Measurements from ENCODE around the gene KRT73.

DNA sequence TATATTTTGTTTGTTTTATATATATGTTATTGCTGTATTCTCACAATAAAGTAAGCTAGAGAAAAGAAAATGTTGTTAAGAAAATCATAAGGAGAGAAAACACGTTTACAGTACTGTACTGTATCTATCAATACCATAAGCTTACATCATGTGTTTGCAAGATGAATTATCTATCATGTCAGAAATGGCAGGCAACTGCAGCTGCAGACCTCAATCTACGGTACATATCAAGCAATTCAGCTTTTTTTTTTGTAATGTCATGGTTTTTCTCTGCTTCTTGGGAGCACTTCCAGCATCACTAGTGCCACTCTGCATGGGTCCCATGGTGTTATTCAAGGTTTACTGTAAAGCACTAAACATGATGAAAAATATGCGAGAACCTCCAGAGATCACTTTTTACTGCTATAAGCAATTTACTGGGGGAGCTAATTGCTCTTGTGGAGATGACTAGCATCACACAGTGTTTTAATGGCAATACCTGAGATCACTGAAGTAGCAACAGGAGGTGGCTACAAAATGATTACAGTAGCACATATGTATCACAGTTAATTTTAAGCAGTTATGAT is 42.7 kb upstream of the KRT73 start:
- TF ChIP-seq, protein P1, sequence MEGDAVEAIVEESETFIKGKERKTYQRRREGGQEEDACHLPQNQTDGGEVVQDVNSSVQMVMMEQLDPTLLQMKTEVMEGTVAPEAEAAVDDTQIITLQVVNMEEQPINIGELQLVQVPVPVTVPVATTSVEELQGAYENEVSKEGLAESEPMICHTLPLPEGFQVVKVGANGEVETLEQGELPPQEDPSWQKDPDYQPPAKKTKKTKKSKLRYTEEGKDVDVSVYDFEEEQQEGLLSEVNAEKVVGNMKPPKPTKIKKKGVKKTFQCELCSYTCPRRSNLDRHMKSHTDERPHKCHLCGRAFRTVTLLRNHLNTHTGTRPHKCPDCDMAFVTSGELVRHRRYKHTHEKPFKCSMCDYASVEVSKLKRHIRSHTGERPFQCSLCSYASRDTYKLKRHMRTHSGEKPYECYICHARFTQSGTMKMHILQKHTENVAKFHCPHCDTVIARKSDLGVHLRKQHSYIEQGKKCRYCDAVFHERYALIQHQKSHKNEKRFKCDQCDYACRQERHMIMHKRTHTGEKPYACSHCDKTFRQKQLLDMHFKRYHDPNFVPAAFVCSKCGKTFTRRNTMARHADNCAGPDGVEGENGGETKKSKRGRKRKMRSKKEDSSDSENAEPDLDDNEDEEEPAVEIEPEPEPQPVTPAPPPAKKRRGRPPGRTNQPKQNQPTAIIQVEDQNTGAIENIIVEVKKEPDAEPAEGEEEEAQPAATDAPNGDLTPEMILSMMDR (conservative IDR thresholded peaks at IDR 0.05; ENCODE audit: low read depth in 2 of 2): no peak
- TF ChIP-seq ZNF331 (CRISPR knock-in tag; IDR thresholded peaks at IDR 0.05; ENCODE audit: low read depth): no peak
- TF ChIP-seq, protein P2, sequence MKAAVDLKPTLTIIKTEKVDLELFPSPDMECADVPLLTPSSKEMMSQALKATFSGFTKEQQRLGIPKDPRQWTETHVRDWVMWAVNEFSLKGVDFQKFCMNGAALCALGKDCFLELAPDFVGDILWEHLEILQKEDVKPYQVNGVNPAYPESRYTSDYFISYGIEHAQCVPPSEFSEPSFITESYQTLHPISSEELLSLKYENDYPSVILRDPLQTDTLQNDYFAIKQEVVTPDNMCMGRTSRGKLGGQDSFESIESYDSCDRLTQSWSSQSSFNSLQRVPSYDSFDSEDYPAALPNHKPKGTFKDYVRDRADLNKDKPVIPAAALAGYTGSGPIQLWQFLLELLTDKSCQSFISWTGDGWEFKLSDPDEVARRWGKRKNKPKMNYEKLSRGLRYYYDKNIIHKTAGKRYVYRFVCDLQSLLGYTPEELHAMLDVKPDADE (IDR thresholded peaks at IDR 0.05): no peak
- TF ChIP-seq NANOG (IDR thresholded peaks at IDR 0.05; ENCODE audit: borderline replicate concordance): no peak
- TF ChIP-seq EZH2 (IDR thresholded peaks at IDR 0.05; ENCODE audit: low read depth, unreplicated experiment): no peak
- no peak for TF ChIP-seq STAT1 (IDR thresholded peaks at IDR 0.05; ENCODE audit: unreplicated experiment)
- TF ChIP-seq, protein P3, sequence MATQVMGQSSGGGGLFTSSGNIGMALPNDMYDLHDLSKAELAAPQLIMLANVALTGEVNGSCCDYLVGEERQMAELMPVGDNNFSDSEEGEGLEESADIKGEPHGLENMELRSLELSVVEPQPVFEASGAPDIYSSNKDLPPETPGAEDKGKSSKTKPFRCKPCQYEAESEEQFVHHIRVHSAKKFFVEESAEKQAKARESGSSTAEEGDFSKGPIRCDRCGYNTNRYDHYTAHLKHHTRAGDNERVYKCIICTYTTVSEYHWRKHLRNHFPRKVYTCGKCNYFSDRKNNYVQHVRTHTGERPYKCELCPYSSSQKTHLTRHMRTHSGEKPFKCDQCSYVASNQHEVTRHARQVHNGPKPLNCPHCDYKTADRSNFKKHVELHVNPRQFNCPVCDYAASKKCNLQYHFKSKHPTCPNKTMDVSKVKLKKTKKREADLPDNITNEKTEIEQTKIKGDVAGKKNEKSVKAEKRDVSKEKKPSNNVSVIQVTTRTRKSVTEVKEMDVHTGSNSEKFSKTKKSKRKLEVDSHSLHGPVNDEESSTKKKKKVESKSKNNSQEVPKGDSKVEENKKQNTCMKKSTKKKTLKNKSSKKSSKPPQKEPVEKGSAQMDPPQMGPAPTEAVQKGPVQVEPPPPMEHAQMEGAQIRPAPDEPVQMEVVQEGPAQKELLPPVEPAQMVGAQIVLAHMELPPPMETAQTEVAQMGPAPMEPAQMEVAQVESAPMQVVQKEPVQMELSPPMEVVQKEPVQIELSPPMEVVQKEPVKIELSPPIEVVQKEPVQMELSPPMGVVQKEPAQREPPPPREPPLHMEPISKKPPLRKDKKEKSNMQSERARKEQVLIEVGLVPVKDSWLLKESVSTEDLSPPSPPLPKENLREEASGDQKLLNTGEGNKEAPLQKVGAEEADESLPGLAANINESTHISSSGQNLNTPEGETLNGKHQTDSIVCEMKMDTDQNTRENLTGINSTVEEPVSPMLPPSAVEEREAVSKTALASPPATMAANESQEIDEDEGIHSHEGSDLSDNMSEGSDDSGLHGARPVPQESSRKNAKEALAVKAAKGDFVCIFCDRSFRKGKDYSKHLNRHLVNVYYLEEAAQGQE (IDR thresholded peaks at IDR 0.05; ENCODE audit: unreplicated experiment): no peak
- TF ChIP-seq CREB1 (CRISPR knock-in tag; IDR thresholded peaks at IDR 0.05; ENCODE audit: low read depth): no peak
- no peak for TF ChIP-seq EZH2phosphoT487 (IDR thresholded peaks at IDR 0.05; ENCODE audit: unreplicated experiment)
- no peak for TF ChIP-seq POLR2AphosphoS5 (IDR thresholded peaks at IDR 0.05; ENCODE audit: low read depth)
- TF ChIP-seq, protein P4, sequence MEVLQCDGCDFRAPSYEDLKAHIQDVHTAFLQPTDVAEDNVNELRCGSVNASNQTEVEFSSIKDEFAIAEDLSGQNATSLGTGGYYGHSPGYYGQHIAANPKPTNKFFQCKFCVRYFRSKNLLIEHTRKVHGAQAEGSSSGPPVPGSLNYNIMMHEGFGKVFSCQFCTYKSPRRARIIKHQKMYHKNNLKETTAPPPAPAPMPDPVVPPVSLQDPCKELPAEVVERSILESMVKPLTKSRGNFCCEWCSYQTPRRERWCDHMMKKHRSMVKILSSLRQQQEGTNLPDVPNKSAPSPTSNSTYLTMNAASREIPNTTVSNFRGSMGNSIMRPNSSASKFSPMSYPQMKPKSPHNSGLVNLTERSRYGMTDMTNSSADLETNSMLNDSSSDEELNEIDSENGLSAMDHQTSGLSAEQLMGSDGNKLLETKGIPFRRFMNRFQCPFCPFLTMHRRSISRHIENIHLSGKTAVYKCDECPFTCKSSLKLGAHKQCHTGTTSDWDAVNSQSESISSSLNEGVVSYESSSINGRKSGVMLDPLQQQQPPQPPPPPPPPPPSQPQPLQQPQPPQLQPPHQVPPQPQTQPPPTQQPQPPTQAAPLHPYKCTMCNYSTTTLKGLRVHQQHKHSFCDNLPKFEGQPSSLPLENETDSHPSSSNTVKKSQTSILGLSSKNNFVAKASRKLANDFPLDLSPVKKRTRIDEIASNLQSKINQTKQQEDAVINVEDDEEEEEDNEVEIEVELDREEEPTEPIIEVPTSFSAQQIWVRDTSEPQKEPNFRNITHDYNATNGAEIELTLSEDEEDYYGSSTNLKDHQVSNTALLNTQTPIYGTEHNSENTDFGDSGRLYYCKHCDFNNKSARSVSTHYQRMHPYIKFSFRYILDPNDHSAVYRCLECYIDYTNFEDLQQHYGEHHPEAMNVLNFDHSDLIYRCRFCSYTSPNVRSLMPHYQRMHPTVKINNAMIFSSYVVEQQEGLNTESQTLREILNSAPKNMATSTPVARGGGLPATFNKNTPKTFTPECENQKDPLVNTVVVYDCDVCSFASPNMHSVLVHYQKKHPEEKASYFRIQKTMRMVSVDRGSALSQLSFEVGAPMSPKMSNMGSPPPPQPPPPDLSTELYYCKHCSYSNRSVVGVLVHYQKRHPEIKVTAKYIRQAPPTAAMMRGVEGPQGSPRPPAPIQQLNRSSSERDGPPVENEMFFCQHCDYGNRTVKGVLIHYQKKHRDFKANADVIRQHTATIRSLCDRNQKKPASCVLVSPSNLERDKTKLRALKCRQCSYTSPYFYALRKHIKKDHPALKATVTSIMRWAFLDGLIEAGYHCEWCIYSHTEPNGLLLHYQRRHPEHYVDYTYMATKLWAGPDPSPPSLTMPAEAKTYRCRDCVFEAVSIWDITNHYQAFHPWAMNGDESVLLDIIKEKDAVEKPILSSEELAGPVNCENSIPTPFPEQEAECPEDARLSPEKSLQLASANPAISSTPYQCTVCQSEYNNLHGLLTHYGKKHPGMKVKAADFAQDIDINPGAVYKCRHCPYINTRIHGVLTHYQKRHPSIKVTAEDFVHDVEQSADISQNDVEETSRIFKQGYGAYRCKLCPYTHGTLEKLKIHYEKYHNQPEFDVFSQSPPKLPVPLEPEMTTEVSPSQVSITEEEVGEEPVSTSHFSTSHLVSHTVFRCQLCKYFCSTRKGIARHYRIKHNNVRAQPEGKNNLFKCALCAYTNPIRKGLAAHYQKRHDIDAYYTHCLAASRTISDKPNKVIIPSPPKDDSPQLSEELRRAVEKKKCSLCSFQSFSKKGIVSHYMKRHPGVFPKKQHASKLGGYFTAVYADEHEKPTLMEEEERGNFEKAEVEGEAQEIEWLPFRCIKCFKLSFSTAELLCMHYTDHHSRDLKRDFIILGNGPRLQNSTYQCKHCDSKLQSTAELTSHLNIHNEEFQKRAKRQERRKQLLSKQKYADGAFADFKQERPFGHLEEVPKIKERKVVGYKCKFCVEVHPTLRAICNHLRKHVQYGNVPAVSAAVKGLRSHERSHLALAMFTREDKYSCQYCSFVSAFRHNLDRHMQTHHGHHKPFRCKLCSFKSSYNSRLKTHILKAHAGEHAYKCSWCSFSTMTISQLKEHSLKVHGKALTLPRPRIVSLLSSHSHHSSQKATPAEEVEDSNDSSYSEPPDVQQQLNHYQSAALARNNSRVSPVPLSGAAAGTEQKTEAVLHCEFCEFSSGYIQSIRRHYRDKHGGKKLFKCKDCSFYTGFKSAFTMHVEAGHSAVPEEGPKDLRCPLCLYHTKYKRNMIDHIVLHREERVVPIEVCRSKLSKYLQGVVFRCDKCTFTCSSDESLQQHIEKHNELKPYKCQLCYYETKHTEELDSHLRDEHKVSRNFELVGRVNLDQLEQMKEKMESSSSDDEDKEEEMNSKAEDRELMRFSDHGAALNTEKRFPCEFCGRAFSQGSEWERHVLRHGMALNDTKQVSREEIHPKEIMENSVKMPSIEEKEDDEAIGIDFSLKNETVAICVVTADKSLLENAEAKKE (CRISPR knock-in tag; IDR thresholded peaks at IDR 0.05): no peak
- no peak for TF ChIP-seq ZNF114 (CRISPR knock-in tag; IDR thresholded peaks at IDR 0.05)
- TF ChIP-seq JUNB (IDR thresholded peaks at IDR 0.05; ENCODE audit: unreplicated experiment): no peak

All from GM23338 (cell line).